K562 (cell line): ENCODE data around the gene CRNKL1. TPM values are rescaled to one million over a fixed set of nuclear protein-coding genes. Genes with fewer than 3 reads are reported as not detected.

Experiments used
- ATAC-seq: fragments of 200-7000 bp; cut with Tn5 transposase; 3 replicates; pipeline ENCODE4 v1.9.1; 2020; ENCODE audit warnings: moderate library complexity
- BruUV-seq: library from RNA; stranded (reverse); fragments of 400-500 nt; replicated peaks from 2 replicates; lab custom pipeline; 2021; lab: Mats Ljungman, UMichigan
- CTCF ChIA-PET: fragments of 300-600 bp; formaldehyde crosslinking; extraction: SDS; loops from one replicate; lab custom pipeline; 2021; ENCODE audit warnings: low intra/inter-chr PET ratio; lab: Yijun Ruan, JAX
- POLR2A ChIA-PET: fragments of 300-600, 350-650 bp; sonication (Branson Sonifier 250); formaldehyde crosslinking; extraction: SDS; loops from one replicate; lab custom pipeline; 2021; ENCODE audit warnings: antibody characterized with exemption, inconsistent platforms; lab: Yijun Ruan, JAX
- DNase-seq, 4 experiments: peaks; one replicate each; pipeline versions ENCODE4 v3.0.0 to v3.0.0-alpha.2; 2011 to 2018; ENCODE audit warnings: low spot score in 3 of 4, mixed read lengths in 3 of 4; ENCODE audit errors: extremely low read depth in 1 of 4
- FAIRE-seq: peaks from 2 replicates; lab custom pipeline; 2011; peaks lifted over from hg19 to GRCh38; lab: Jason Lieb, UNC
- H2AFZ ChIP-seq: 2 replicates; pipeline ENCODE4 v1.6.0; 2011; ENCODE audit warnings: low read depth, low read length, control low read depth, inconsistent platforms
- H3K27ac ChIP-seq: fragments of 200-600 bp; 3 replicates; pipeline ENCODE4 v1.8.0; 2011; ENCODE audit warnings: low read depth, mild to moderate bottlenecking, control low read depth, inconsistent platforms, low read length, moderate library complexity, mixed read lengths; ENCODE audit errors: extremely low read depth
- H3K27me3 ChIP-seq, 2 experiments: fragments of 300-600 bp in 1 of 2; 2 replicates in 1 of 2; 3 replicates in 1 of 2; pipeline versions ENCODE4 v1.6.0 to v1.8.0; 2011; ENCODE audit warnings: inconsistent platforms in 2 of 2, low read length in 2 of 2, mild to moderate bottlenecking in 1 of 2, mixed read lengths in 1 of 2, moderate library complexity in 1 of 2; ENCODE audit not compliant: control insufficient read depth in 2 of 2, insufficient read depth in 2 of 2
- H3K36me3 ChIP-seq: fragments of 300-600 bp; 3 replicates; pipeline ENCODE4 v1.8.0; 2011; ENCODE audit warnings: mild to moderate bottlenecking, low read length, inconsistent platforms; ENCODE audit not compliant: control insufficient read depth, insufficient read depth
- H3K4me1 ChIP-seq, 2 experiments: fragments of 200-600 bp in 1 of 2; replicated peaks in 1 of 2; 2 replicates in 1 of 2; 3 replicates in 1 of 2; pipeline versions ENCODE4 v1.5.1 to v1.8.0; 2011; ENCODE audit warnings: inconsistent platforms in 2 of 2, low read length in 2 of 2, mild to moderate bottlenecking in 1 of 2, mixed read lengths in 1 of 2, moderate library complexity in 1 of 2; ENCODE audit not compliant: control insufficient read depth in 2 of 2, insufficient read depth in 2 of 2
- H3K4me2 ChIP-seq: 2 replicates; pipeline ENCODE4 v1.6.1; 2011; ENCODE audit warnings: low read length, control low read depth, inconsistent platforms, mixed read lengths; ENCODE audit not compliant: insufficient read depth
- H3K4me3 ChIP-seq: fragments of 200-600 bp; sonication (generic), shearing (Covaris generic); 2 replicates; pipeline ENCODE4 v1.5.1; 2016; ENCODE audit warnings: control low read depth, inconsistent platforms
- H3K79me2 ChIP-seq: fragments of 200-600 bp; 3 replicates; pipeline ENCODE4 v1.8.0; 2011; ENCODE audit warnings: low read length, inconsistent platforms; ENCODE audit not compliant: control insufficient read depth, insufficient read depth
- H3K9ac ChIP-seq, 2 experiments: 2 replicates each; pipeline versions ENCODE4 v1.6.0 to v1.6.1; 2011; ENCODE audit warnings: low read depth in 2 of 2, low read length in 2 of 2, control low read depth in 1 of 2, inconsistent platforms in 1 of 2, mild to moderate bottlenecking in 1 of 2, mixed read lengths in 1 of 2; ENCODE audit not compliant: insufficient read depth in 1 of 2
- H3K9me1 ChIP-seq: one replicate; pipeline ENCODE4 v1.6.0; 2011; ENCODE audit warnings: inconsistent platforms, mild to moderate bottlenecking, low read length, moderate library complexity; ENCODE audit not compliant: control insufficient read depth, insufficient read depth
- H3K9me3 ChIP-seq: replicated peaks from 2 replicates; pipeline ENCODE4 v1.5.1; 2011; ENCODE audit warnings: low read depth, low read length, inconsistent platforms; ENCODE audit not compliant: control insufficient read depth, insufficient read depth
- H4K20me1 ChIP-seq: replicated peaks from 2 replicates; pipeline ENCODE4 v1.6.1; 2011; ENCODE audit warnings: low read length, inconsistent platforms, mixed read lengths; ENCODE audit not compliant: control insufficient read depth, insufficient read depth
- E2F3 ChIP-seq: fragments of 250-450 bp; sonication (Bioruptor Pico); IDR thresholded peaks from 2 replicates; pipeline ENCODE4 v1.4.0; 2020; ENCODE audit warnings: mild to moderate bottlenecking
- MEIS2 ChIP-seq: fragments of 450-650 bp; IDR thresholded peaks from 2 replicates; pipeline ENCODE4 v1.6.1; 2014; ENCODE audit warnings: mild to moderate bottlenecking; ENCODE audit not compliant: partially characterized antibody
- POLR2AphosphoS5 ChIP-seq: IDR thresholded peaks from 2 replicates; pipeline ENCODE4 v1.6.1; 2011; ENCODE audit warnings: mild to moderate bottlenecking, low read depth, low read length, moderate library complexity; ENCODE audit not compliant: control insufficient read depth, insufficient read depth
- SMC3 ChIP-seq: conservative IDR thresholded peaks from 2 replicates; pipeline ENCODE4 v1.6.1; 2011; ENCODE audit warnings: low read depth, low read length, improper control_type of control experiment; ENCODE audit not compliant: insufficient read depth
- THRAP3 ChIP-seq: fragments of 450-650 bp; IDR thresholded peaks from 2 replicates; pipeline ENCODE4 v1.6.1; 2016; ENCODE audit warnings: mild to moderate bottlenecking, inconsistent platforms, borderline replicate concordance
- WGBS: fragments of 100-300 bp; shearing (Covaris generic); methylation state at CpG from one replicate; pipeline ENCODE4 v1.1.6; 2016; ENCODE audit warnings: low coverage, mixed read lengths; ENCODE audit not compliant: insufficient coverage; ENCODE audit errors: missing lambda C conversion rate; 5-methylcytosine and 5-hydroxymethylcytosine counted together
- in situ Hi-C: fragments of 300-500 bp; cut with MboI; formaldehyde crosslinking; loops from 4 replicates; pipeline ENCODE4 v1.15.0; 2018; ENCODE audit warnings: inconsistent platforms, mixed read lengths
- intact Hi-C: fragments of 100-400 bp; cut with micrococcal nuclease; formaldehyde crosslinking; loops from 2 replicates; pipeline ENCODE4 v1.14.2; 2022
- polyA plus RNA-seq, 8 experiments: library from polyadenylated mRNA; depleted of rRNA in 4 of 8; stranded (reverse) in 5 of 8; unstranded in 3 of 8; fragments of >200 nt; fragmentation: Nextera tagmentation in 2 of 8; fragmentation: Illumina TruSeq in 1 of 8; extraction: Ambion mirVana in 2 of 8; extraction: Trizol in 1 of 8; gene quantifications; 2 replicates each; pipeline versions ENCODE4 v1.2.1 to v1.2.3, GENCODE V29; 2011 to 2014; ENCODE audit warnings: inconsistent platforms in 1 of 8, missing spikeins in 1 of 8
- total RNA-seq, 7 experiments: library from RNA; depleted of rRNA in 6 of 7; stranded (reverse); fragments of >200 nt in 6 of 7; fragmentation: Illumina TruSeq in 2 of 7; extraction: Trizol in 2 of 7; gene quantifications; 2 replicates each; pipeline versions ENCODE4 v1.2.1 to v1.2.3, GENCODE V29; 2011 to 2021; ENCODE audit warnings: low replicate concordance in 1 of 7
- TF ChIP-seq, protein P1 (sequence below), 2 experiments: fragments of 150-350 bp in 1 of 2; IDR thresholded peaks; 2 replicates each; pipeline ENCODE4 v1.6.1; 2012 to 2016; ENCODE audit warnings: low read depth in 2 of 2, low read length in 2 of 2, mild to moderate bottlenecking in 1 of 2, moderate library complexity in 1 of 2
- TF ChIP-seq, protein P2 (sequence below): sonication (generic); formaldehyde crosslinking; IDR thresholded peaks from 2 replicates; pipeline ENCODE4 v1.4.0; 2020; ENCODE audit warnings: mild to moderate bottlenecking, missing genetic modification reagents
- TF ChIP-seq, protein P3 (sequence below): fragments of 250-450 bp; sonication (Bioruptor Pico); IDR thresholded peaks from 2 replicates; pipeline ENCODE4 v1.4.0; 2020; ENCODE audit warnings: borderline replicate concordance

Gene CRNKL1
- total and polyA plus RNA-seq, 9 of the 15 experiments (the other 6 are each of a cell fraction or from before 2014, with no cell fraction given) = 8.1 to 17.0 (median 11.7) TPM

DNA sequence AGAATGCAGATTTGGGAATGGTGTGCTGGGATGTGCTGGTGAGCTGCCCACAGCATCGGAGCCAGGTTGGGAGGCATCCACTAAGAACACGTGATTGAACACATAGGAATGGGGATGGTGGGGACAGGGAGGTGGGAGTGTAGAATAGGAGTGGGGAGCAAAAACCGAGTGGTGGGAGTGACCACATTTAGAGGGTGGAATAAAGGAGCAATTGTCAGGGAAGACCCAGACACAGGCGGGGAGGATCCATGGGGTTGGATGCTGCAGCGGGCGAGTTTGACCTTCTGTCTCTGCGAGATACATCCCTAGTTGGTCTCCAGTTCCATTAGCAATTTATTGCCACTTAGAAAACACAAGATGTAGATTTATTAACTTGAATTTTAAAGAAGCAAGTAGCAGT is 30.4 kb downstream of the CRNKL1 start (continued):
- TF ChIP-seq, protein P1, sequence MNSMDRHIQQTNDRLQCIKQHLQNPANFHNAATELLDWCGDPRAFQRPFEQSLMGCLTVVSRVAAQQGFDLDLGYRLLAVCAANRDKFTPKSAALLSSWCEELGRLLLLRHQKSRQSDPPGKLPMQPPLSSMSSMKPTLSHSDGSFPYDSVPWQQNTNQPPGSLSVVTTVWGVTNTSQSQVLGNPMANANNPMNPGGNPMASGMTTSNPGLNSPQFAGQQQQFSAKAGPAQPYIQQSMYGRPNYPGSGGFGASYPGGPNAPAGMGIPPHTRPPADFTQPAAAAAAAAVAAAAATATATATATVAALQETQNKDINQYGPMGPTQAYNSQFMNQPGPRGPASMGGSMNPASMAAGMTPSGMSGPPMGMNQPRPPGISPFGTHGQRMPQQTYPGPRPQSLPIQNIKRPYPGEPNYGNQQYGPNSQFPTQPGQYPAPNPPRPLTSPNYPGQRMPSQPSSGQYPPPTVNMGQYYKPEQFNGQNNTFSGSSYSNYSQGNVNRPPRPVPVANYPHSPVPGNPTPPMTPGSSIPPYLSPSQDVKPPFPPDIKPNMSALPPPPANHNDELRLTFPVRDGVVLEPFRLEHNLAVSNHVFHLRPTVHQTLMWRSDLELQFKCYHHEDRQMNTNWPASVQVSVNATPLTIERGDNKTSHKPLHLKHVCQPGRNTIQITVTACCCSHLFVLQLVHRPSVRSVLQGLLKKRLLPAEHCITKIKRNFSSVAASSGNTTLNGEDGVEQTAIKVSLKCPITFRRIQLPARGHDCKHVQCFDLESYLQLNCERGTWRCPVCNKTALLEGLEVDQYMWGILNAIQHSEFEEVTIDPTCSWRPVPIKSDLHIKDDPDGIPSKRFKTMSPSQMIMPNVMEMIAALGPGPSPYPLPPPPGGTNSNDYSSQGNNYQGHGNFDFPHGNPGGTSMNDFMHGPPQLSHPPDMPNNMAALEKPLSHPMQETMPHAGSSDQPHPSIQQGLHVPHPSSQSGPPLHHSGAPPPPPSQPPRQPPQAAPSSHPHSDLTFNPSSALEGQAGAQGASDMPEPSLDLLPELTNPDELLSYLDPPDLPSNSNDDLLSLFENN (IDR thresholded peaks at IDR 0.05; ENCODE audit: low read depth in 2 of 2, low read length in 2 of 2) = no peak

DNA sequence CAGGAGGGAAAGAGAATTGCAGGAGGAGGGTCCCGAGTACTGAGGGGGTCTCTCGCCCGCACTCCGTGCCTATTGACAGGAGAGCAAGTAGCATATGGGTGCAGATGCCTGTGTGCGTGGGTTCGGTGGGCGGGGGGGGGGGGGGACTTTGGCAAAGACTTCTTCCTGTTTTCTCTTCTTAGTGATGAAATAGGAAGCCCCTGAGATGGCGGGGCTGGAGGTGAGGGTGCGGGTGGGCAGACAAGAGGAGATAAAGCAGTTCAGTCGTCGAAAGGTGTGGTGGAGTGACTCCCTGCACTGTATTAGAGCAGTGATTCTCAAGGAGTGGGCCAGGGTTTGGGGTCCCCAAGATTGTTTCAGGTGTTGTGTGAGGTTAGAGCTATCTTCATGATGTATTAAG is 31.4 kb downstream of the CRNKL1 start:
- no peak overlapping the region for H3K4me2 ChIP-seq
- no TSS peak for BruUV-seq
- CTCF ChIA-PET = no interaction called here

More for the DNA sequence above, 31.4 kb downstream of the CRNKL1 start:
- no peaks in the 10 kb centered on the region for H3K9me3 ChIP-seq
- 0 out of 2 replicates have a peak, but pooled peaks cover 2% of the 10 kb centered on the region for H4K20me1 ChIP-seq
- no peak for FAIRE-seq
- POLR2A ChIA-PET = interaction anchor here (0.9 kb wide), 1 partner anchor 32 kb away, joined by 3 read pairs; the partner anchor contains the start of gene CFAP61
- DNase-seq = no peak
- H3K4me1 ChIP-seq = peaks cover 7 to 13% of the 10 kb centered on the region in 2 experiments; a peak in 4 of 5 replicates
- no peak overlapping the region for H3K27ac ChIP-seq
- H3K9ac ChIP-seq = no peak overlapping the region
- no peak for ATAC-seq
- TF ChIP-seq THRAP3 (no peak), MEIS2 (no peak), SMC3 (no peak), POLR2AphosphoS5 (no peak), E2F3 (CRISPR knock-in tag) (no peak)
- TF ChIP-seq, protein P2, sequence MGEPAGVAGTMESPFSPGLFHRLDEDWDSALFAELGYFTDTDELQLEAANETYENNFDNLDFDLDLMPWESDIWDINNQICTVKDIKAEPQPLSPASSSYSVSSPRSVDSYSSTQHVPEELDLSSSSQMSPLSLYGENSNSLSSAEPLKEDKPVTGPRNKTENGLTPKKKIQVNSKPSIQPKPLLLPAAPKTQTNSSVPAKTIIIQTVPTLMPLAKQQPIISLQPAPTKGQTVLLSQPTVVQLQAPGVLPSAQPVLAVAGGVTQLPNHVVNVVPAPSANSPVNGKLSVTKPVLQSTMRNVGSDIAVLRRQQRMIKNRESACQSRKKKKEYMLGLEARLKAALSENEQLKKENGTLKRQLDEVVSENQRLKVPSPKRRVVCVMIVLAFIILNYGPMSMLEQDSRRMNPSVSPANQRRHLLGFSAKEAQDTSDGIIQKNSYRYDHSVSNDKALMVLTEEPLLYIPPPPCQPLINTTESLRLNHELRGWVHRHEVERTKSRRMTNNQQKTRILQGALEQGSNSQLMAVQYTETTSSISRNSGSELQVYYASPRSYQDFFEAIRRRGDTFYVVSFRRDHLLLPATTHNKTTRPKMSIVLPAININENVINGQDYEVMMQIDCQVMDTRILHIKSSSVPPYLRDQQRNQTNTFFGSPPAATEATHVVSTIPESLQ (CRISPR knock-in tag) = no peak
- TF ChIP-seq, protein P3, sequence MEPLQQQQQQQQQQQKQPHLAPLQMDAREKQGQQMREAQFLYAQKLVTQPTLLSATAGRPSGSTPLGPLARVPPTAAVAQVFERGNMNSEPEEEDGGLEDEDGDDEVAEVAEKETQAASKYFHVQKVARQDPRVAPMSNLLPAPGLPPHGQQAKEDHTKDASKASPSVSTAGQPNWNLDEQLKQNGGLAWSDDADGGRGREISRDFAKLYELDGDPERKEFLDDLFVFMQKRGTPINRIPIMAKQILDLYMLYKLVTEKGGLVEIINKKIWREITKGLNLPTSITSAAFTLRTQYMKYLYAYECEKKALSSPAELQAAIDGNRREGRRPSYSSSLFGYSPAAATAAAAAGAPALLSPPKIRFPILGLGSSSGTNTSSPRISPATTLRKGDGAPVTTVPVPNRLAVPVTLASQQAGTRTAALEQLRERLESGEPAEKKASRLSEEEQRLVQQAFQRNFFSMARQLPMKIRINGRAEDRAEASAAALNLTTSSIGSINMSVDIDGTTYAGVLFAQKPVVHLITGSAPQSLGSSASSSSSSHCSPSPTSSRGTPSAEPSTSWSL (CRISPR knock-in tag) = no peak
- no peak overlapping the region for H3K4me3 ChIP-seq
- 60% methylated on average over 2 of the region's 11 CpGs for WGBS
- in situ Hi-C loops = no loop called here
- H3K9me1 ChIP-seq = no peaks in the 10 kb centered on the region
- no peak overlapping the region for H2AFZ ChIP-seq
- H3K79me2 ChIP-seq = peaks cover 83% of the 10 kb centered on the region
- no peaks in the 10 kb centered on the region for H3K27me3 ChIP-seq
- intact Hi-C loops = no loop called here
- H3K36me3 ChIP-seq = peaks cover 43% of the 10 kb centered on the region; the same call in 2 of the 3 replicates
